HepG2 (cell line): Measurements from ENCODE around the gene TOM1L2. TPM values are rescaled to one million over a fixed set of nuclear protein-coding genes. Genes with fewer than 3 reads are reported as not detected.

ENCODE experiments used
- CBFB ChIP-seq: sonication (generic); formaldehyde crosslinking; IDR thresholded peaks from 2 replicates; pipeline ENCODE4 v1.4.0; 2020; ENCODE audit warnings: missing genetic modification reagents
- GPN1 ChIP-seq: sonication (generic); formaldehyde crosslinking; IDR thresholded peaks from 2 replicates; pipeline ENCODE4 v1.5.1; 2020; ENCODE audit warnings: missing genetic modification reagents, borderline replicate concordance
- NR1H2 ChIP-seq: sonication (generic); formaldehyde crosslinking; IDR thresholded peaks from 2 replicates; pipeline ENCODE4 v1.8.1; 2022; ENCODE audit warnings: low read depth, missing genetic modification reagents, borderline replicate concordance
- NR2C2 ChIP-seq: sonication (generic); formaldehyde crosslinking; IDR thresholded peaks from 2 replicates; pipeline ENCODE4 v1.4.0; 2020; ENCODE audit warnings: missing genetic modification reagents, mild to moderate bottlenecking, moderate library complexity, borderline replicate concordance
- NR2F1 ChIP-seq, 2 experiments: fragments of 450-650 bp in 1 of 2; formaldehyde crosslinking in 1 of 2; IDR thresholded peaks; 2 replicates each; pipeline versions ENCODE4 v1.5.0 to v1.6.1; 2016 to 2020; ENCODE audit warnings: mild to moderate bottlenecking in 1 of 2, missing compliant biosample characterization in 1 of 2, missing genetic modification reagents in 1 of 2, moderate library complexity in 1 of 2
- NR2F2 ChIP-seq: IDR thresholded peaks from 2 replicates; pipeline ENCODE4 v1.6.1; 2012; ENCODE audit warnings: low read depth, inconsistent platforms, borderline replicate concordance
- SIX1 ChIP-seq: sonication (generic); formaldehyde crosslinking; IDR thresholded peaks from 2 replicates; pipeline ENCODE4 v1.4.0; 2020; ENCODE audit warnings: missing genetic modification reagents, borderline replicate concordance
- SP1 ChIP-seq, 2 experiments: fragments of 450-650 bp in 1 of 2; sonication (generic) in 1 of 2; formaldehyde crosslinking in 1 of 2; IDR thresholded peaks; 2 replicates each; pipeline versions ENCODE4 v1.4.0 to v1.6.1; 2016 to 2020; ENCODE audit warnings: missing genetic modification reagents in 1 of 2
- SP4 ChIP-seq: sonication (generic); formaldehyde crosslinking; IDR thresholded peaks from 2 replicates; pipeline ENCODE4 v1.8.1; 2023; ENCODE audit warnings: mild to moderate bottlenecking, missing genetic modification reagents
- SSRP1 ChIP-seq: IDR thresholded peaks from 2 replicates; pipeline ENCODE4 v1.6.1; 2016; ENCODE audit warnings: control low read depth
- TARDBP ChIP-seq: sonication (generic); formaldehyde crosslinking; IDR thresholded peaks from 2 replicates; pipeline ENCODE4 v1.8.0; 2022; ENCODE audit warnings: mild to moderate bottlenecking, missing genetic modification reagents
- ZFP82 ChIP-seq: sonication (generic); formaldehyde crosslinking; IDR thresholded peaks from 2 replicates; pipeline ENCODE4 v1.5.1; 2020; ENCODE audit warnings: mild to moderate bottlenecking, missing genetic modification reagents, borderline replicate concordance
- ZMYM3 ChIP-seq: sonication (generic); formaldehyde crosslinking; IDR thresholded peaks from 2 replicates; pipeline ENCODE4 v1.5.1; 2020; ENCODE audit warnings: mild to moderate bottlenecking, missing genetic modification reagents
- ZNF430 ChIP-seq: sonication (generic); formaldehyde crosslinking; IDR thresholded peaks from 2 replicates; pipeline ENCODE4 v1.9.0; 2021; ENCODE audit warnings: mild to moderate bottlenecking, missing genetic modification reagents
- ZNF451 ChIP-seq: sonication (generic); formaldehyde crosslinking; IDR thresholded peaks from 2 replicates; pipeline ENCODE4 v1.5.0; 2020; ENCODE audit warnings: mild to moderate bottlenecking, missing genetic modification reagents
- ZNF614 ChIP-seq: IDR thresholded peaks from 2 replicates; pipeline ENCODE4 v1.6.1; 2018; ENCODE audit warnings: missing biosample characterization, missing genetic modification reagents, inconsistent platforms, borderline replicate concordance
- ZNF652 ChIP-seq: IDR thresholded peaks from 2 replicates; pipeline ENCODE4 v1.6.1; 2016; ENCODE audit warnings: low read depth, borderline replicate concordance
- ZNF792 ChIP-seq: IDR thresholded peaks from 2 replicates; pipeline ENCODE4 v1.6.1; 2016
- polyA plus RNA-seq, 8 experiments: library from polyadenylated mRNA; depleted of rRNA in 3 of 8; stranded (reverse) in 7 of 8; unstranded in 1 of 8; fragments of >200 nt; fragmentation: Illumina TruSeq in 4 of 8; extraction: Trizol in 4 of 8; gene quantifications; 2 replicates each; pipeline versions ENCODE4 v1.2.1 to v1.2.3, GENCODE V29; 2011 to 2016; ENCODE audit warnings: low read depth in 4 of 8, missing spikeins in 1 of 8, mixed read lengths in 1 of 8; ENCODE audit not compliant: insufficient read depth in 1 of 8
- total RNA-seq, 5 experiments: library from RNA; depleted of rRNA; stranded (reverse); fragments of >200 nt; fragmentation: Illumina TruSeq; extraction: Trizol; gene quantifications; 2 replicates each; pipeline ENCODE4 v1.2.3, GENCODE V29; 2016; ENCODE audit warnings: low read depth in 1 of 5
- TF ChIP-seq, protein P1 (sequence below): sonication (generic); formaldehyde crosslinking; IDR thresholded peaks from 2 replicates; pipeline ENCODE4 v1.4.0; 2020; ENCODE audit warnings: missing genetic modification reagents
- TF ChIP-seq, protein P2 (sequence below): sonication (generic); formaldehyde crosslinking; IDR thresholded peaks from 2 replicates; pipeline ENCODE4 v1.5.1; 2020; ENCODE audit warnings: mild to moderate bottlenecking, moderate library complexity, missing genetic modification reagents
- TF ChIP-seq, protein P3 (sequence below): sonication (generic); formaldehyde crosslinking; IDR thresholded peaks from 2 replicates; pipeline ENCODE4 v1.4.0; 2020; ENCODE audit warnings: missing genetic modification reagents
- TF ChIP-seq, protein P4 (sequence below): IDR thresholded peaks from 2 replicates; pipeline ENCODE4 v1.6.1; 2016; ENCODE audit warnings: mild to moderate bottlenecking

Gene TOM1L2
- total and polyA plus RNA-seq, 2 of the 13 experiments (the other 11 are each of a cell fraction or from before 2014, with no cell fraction given): 4.7 to 7.4 TPM

DNA sequence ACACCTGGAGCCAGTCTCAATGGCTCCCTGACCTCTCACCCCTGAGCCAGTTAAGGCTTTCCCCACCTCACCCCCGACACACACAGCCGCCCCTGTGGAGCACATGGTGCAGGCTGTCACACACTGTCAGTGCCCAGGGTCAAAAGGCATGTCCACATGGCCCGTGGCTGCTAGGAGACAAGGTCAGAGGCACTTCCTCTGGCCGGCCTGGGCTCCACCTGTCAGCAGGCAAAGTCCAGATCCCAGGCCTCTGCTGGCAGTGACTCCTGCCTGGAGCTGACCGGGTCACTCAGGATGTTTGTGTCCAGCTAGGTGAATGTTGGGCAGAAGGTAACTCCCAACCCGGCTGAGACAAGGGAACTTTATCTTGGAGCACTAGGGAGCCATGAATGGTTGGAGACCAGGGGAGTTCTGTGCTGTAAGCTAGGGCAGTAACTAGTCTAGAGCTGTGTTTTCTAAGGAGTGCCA lies 141.4 kb downstream of the TOM1L2 start (continued):
- TF ChIP-seq, protein P1, sequence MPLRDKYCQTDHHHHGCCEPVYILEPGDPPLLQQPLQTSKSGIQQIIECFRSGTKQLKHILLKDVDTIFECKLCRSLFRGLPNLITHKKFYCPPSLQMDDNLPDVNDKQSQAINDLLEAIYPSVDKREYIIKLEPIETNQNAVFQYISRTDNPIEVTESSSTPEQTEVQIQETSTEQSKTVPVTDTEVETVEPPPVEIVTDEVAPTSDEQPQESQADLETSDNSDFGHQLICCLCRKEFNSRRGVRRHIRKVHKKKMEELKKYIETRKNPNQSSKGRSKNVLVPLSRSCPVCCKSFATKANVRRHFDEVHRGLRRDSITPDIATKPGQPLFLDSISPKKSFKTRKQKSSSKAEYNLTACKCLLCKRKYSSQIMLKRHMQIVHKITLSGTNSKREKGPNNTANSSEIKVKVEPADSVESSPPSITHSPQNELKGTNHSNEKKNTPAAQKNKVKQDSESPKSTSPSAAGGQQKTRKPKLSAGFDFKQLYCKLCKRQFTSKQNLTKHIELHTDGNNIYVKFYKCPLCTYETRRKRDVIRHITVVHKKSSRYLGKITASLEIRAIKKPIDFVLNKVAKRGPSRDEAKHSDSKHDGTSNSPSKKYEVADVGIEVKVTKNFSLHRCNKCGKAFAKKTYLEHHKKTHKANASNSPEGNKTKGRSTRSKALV (CRISPR knock-in tag): 0 out of 2 replicates have a peak, but pooled peaks have one; percentile 70
- TF ChIP-seq, protein P2, sequence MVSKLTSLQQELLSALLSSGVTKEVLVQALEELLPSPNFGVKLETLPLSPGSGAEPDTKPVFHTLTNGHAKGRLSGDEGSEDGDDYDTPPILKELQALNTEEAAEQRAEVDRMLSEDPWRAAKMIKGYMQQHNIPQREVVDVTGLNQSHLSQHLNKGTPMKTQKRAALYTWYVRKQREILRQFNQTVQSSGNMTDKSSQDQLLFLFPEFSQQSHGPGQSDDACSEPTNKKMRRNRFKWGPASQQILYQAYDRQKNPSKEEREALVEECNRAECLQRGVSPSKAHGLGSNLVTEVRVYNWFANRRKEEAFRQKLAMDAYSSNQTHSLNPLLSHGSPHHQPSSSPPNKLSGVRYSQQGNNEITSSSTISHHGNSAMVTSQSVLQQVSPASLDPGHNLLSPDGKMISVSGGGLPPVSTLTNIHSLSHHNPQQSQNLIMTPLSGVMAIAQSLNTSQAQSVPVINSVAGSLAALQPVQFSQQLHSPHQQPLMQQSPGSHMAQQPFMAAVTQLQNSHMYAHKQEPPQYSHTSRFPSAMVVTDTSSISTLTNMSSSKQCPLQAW (CRISPR knock-in tag): peak; percentile 91
- TF ChIP-seq ZFP82 (CRISPR knock-in tag) (no peak), CBFB (peak; percentile 77; the same call in 1 of the 2 replicates), SP1 (IDR thresholded peaks at IDR 0.05) (no peak), SP1 (CRISPR knock-in tag; IDR thresholded peaks at IDR 0.05) (0 out of 2 replicates have a peak, but pooled peaks have one; percentile 34), ZNF792 (CRISPR knock-in tag) (peak; percentile 93; the same call in 1 of the 2 replicates), NR2C2 (peak; percentile 97), NR1H2 (CRISPR knock-in tag) (peak; percentile 97; the same call in 1 of the 2 replicates), NR2F1 (CRISPR knock-in tag; IDR thresholded peaks at IDR 0.05) (peak; percentile 94 to 98), ZNF430 (peak; percentile 94; the same call in 1 of the 2 replicates), GPN1 (CRISPR knock-in tag) (no peak), ZNF451 (peak; percentile 82; the same call in 1 of the 2 replicates), SIX1 (peak; percentile 59; the same call in 1 of the 2 replicates), SSRP1 (CRISPR knock-in tag) (no peak), ZNF614 (CRISPR knock-in tag) (peak; percentile 70; the same call in 1 of the 2 replicates), TARDBP (CRISPR knock-in tag) (peak; percentile 94), ZNF652 (CRISPR knock-in tag) (peak; percentile 82; the same call in 1 of the 2 replicates), SP4 (peak; percentile 69; the same call in 1 of the 2 replicates), NR2F2 (peak; percentile 91), ZMYM3 (CRISPR knock-in tag) (peak; percentile 97)
- TF ChIP-seq, protein P3, sequence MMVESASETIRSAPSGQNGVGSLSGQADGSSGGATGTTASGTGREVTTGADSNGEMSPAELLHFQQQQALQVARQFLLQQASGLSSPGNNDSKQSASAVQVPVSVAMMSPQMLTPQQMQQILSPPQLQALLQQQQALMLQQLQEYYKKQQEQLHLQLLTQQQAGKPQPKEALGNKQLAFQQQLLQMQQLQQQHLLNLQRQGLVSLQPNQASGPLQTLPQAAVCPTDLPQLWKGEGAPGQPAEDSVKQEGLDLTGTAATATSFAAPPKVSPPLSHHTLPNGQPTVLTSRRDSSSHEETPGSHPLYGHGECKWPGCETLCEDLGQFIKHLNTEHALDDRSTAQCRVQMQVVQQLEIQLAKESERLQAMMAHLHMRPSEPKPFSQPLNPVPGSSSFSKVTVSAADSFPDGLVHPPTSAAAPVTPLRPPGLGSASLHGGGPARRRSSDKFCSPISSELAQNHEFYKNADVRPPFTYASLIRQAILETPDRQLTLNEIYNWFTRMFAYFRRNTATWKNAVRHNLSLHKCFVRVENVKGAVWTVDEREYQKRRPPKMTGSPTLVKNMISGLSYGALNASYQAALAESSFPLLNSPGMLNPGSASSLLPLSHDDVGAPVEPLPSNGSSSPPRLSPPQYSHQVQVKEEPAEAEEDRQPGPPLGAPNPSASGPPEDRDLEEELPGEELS (CRISPR knock-in tag): peak; percentile 85
- TF ChIP-seq, protein P4, sequence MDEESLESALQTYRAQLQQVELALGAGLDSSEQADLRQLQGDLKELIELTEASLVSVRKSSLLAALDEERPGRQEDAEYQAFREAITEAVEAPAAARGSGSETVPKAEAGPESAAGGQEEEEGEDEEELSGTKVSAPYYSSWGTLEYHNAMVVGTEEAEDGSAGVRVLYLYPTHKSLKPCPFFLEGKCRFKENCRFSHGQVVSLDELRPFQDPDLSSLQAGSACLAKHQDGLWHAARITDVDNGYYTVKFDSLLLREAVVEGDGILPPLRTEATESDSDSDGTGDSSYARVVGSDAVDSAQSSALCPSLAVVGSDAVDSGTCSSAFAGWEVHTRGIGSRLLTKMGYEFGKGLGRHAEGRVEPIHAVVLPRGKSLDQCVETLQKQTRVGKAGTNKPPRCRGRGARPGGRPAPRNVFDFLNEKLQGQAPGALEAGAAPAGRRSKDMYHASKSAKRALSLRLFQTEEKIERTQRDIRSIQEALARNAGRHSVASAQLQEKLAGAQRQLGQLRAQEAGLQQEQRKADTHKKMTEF (CRISPR knock-in tag): peak; percentile 88; the same call in 1 of the 2 replicates
